NCI-H2196 (cell line): Measurements from ENCODE around the gene IGF2R.
"Not testable (repeated sequence)": the region's sequence is repeated elsewhere in the genome, so short reads cannot be mapped to it uniquely, and the experiment has no call there.

Experiments used
- DNase-seq: peaks from one replicate; lab custom pipeline; 2025; ENCODE audit not compliant: unreplicated experiment; lab: John Stamatoyannopoulos, UW

IGF2R gene

DNA sequence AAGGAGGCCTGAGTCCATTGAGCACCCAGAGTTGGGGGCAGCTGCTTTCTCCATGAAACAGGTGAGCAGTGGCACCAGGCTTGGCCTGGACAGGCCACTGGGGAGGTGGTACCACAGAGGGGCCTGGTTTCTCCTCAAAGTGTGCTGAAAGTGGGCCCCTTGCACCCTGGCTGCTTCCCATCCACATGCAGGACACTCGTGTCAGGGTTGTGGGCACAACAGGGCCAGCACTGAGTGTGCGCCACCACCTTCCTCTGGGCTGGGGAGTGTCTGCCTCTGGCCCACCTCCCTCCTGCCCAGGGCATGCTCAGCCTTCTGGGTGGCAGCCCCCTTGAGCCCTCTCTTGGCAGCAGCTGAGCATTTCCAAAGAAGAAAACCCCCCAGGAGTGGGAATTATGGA, 147.5 kb downstream of the IGF2R start:
- no peak for DNase-seq

GRCh38 chr6:160117137-160117536, 148.3 kb downstream of the IGF2R start:
- no peak for DNase-seq

- DNase-seq = no peak
Measured at GRCh38 chr6:160118620-160119229, 149.8 kb downstream of the IGF2R start.

DNA sequence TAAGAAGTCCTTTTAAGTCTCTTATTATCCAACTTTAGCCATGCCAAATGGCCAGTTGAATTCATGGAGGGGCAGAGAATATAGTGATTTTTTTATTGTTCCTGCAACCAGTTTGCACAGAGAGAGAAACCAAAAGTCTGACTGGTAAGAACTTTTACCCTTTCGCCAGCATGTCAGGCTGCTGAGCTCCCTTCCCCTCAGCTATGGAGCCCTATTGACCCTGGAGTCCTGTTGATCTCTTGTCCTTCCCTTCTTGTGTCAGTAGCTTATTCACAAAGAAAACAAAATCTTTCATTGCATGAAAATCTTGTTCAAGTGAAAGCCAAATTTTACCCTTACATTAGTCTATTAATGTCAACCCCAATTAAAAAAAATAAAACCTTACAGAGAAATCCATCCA, 151.2 kb downstream of the IGF2R start:
- no peak for DNase-seq

DNA sequence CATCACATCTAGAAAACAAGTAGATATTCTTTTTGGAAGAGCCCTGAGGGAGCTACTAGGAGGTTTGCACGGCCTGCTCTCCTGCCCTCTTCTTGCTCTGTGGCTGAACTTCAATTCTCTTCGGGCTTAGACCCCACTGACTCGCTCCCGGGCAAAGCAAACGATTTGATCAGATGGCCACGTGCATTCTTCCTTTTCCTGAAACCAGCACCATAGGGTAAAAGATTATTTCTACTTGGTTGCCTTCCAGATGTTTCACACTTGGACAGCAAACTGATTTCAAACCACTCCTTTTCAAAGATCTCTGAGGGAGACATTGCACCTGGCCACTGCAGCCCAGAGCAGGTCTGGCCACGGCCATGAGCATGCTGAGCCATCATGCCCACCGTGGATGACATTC, 152.7 kb downstream of the IGF2R start, which contains the start of gene SLC22A1:
Gene SLC22A1, plus strand, starts transcription at position 258 of the 400 bp plus-strand sequence. Its CDS starts 121 bp downstream, at position 379.
- DNase-seq = no peak

DNA sequence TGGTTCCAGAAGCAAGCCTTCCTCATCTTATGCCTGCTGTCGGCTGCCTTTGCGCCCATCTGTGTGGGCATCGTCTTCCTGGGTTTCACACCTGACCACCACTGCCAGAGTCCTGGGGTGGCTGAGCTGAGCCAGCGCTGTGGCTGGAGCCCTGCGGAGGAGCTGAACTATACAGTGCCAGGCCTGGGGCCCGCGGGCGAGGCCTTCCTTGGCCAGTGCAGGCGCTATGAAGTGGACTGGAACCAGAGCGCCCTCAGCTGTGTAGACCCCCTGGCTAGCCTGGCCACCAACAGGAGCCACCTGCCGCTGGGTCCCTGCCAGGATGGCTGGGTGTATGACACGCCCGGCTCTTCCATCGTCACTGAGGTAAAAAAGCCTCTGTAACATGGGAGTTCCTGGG, 153.1 kb downstream of the IGF2R start:
- no peak for DNase-seq

GRCh38 chr6:160122744-160123143, 153.9 kb downstream of the IGF2R start:
- DNase-seq = no peak

- DNase-seq = no peak
Measured at GRCh38 chr6:160124007-160124406, 155.1 kb downstream of the IGF2R start.

- DNase-seq = no peak
Measured at GRCh38 chr6:160124605-160125004, 155.7 kb downstream of the IGF2R start.

DNA sequence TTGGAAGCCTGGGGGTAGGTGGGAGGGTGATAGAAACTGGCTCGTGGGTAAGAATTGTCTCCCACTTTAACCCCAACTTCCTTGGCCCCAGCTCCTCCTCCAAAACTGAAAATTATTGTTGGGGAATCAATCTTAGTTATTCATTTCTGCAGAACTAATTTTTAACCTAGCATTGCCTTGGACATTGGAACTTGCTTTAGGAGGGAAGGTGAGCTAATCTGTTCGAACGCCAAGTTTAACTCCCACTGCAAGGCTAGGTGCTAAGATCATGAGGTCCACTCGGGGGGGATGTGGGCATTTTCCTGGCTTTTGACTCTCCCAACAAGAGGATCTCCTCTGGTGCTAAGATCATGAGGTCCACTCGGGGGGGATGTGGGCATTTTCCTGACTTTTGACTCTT, 156.2 kb downstream of the IGF2R start:
- not testable (repeated sequence) for DNase-seq

DNA sequence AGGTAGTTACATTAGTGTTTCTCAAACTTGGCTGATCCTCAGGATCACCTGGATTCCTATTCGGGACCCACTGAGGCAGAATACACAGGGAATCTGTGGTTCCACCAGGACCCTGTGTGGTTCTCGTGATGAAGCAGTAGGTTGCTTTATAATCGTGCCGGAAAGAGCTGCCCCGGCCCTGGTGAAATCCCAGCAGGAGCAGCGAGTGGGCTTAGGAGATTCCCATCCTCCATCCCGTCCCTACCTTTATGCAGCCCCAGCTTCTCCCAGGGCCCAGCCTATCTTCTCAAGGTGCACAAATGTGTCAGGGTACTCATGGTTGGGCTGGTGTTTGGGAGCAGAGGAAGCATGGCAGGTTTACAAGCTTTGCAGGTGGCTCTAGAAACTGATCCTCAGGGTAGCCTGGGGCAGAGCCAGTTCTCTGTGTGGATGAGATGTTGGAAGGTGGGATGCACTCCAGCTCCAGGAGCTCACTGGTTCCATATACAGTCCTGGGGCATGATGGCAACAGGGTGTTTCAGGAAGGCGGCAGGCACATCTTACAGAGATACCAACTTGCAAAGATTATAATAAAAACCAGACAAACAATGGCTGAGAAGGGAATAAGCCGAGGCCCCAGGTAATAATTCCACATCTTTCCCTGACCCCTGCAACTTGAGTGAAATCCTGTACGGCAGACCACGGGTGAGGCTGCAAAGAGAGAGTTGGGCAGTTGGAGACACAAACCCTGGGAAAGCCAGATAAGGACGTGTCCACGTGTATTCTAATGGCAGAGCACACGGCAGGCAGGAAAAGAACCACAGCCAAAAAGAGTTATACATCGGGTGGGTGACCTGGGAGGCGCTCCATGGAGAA, 158.6 kb downstream of the IGF2R start:
- DNase-seq = no peak

DNA sequence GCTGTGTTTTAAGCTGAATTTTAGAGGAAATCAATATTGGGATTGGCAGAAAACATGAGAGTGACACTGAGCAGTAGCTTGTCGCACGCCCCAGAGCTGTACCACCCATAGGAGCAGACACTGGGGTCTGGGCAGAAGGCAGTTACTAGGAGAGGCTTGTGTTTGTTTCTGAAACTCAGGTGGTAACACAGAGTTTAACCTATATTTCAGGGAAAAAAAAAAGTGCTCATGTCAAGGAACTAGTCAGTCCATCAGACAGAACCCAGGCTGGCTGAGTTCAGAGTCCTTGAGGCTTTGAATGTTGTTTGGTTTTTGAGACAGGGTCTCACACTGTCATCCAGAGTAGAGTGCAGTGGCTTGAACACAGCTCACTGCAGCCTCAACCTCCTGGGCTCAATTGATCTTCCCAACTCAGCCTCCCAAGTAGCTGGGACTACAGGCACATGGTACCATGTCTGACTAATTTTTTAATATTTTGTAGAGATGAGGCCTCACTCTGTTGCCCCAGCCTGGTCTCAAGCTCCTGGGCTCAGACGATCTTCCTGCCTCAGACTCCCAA, 159.3 kb downstream of the IGF2R start:
- no peak for DNase-seq

DNA sequence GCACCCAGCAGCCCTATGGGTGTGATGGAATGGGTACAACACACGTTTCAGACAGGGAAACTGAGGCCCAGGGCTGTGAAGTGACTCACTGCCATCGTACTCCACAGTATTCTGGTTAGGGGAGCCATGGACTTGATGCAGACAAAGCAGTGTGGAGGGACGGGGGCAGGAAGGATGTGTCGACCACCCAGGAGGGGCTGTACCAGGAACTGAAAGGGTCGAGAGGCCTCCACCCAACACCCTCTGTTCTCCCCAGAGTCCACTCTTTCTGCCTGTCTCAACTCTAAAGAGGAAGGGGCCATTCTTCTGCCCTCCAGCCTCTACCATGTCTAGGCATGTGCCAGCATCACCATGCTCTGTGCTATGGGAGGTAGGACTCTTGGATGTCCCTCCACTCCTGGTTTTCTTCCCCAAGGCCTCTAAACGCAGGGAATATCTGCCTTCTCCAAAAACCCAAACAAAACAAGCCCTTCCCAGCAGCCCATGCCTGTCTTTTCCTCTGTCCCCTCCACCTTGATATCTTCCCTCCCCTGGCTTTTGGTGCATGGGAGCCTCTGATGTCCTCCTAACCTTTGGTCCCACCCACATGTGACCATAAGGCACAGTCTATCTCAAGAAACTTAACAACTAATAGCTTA, 160.1 kb downstream of the IGF2R start:
- no peak for DNase-seq

GRCh38 chr6:160129881-160130615, 161.2 kb downstream of the IGF2R start:
- no peak for DNase-seq

DNA sequence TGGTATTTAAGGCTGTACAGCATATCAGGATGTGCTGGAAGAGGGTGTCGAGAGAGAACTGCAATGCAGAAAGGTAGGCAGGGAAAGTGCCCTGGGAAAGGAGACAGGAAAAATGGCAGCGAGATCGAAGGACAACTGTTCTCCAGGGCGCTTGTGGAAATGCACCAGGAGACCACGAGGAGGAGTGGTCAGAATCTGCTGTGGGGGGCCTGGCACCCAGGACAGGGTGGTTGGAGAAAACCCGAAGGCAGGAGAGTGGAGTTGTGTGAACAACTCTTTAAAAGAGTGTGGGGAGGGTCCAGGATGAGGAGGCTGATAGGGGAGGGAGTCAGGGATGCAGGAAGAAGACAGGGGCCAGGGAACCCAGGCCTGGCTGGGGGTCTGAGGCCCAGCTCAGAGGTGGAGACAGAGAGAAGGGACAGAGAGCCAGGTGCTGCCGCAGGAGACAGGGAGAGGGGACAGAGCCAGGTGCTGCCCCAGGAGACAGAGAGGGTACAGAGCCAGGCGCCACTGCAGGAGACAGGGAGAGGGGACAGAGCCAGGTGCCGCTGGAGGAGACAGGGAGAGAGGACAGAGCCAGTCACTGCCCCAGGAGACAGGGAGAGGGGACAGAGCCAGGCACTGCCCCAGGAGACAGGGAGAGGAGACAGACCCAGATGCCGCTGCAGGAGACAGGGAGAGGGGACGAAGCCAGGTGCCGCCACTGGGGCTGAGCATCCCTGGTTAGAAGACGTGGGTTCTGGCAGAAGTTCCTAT, 162.0 kb downstream of the IGF2R start:
- DNase-seq = no peak

GRCh38 chr6:160131636-160132296, 162.9 kb downstream of the IGF2R start:
- DNase-seq = no peak

DNA sequence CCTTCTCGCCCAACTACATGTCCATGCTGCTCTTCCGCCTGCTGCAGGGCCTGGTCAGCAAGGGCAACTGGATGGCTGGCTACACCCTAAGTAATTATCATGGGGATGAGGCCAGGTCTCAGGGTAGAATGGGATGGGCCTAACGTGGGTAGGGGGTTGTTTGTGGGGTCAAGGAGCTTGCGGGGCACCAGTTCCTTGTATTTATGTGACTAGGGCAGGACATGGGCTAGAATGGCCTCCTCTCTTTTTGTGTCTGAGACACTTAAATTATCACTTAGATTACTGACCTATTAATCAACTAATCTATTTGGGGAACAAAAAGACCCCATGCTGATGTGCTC, 163.4 kb downstream of the IGF2R start:
- DNase-seq = no peak

DNA sequence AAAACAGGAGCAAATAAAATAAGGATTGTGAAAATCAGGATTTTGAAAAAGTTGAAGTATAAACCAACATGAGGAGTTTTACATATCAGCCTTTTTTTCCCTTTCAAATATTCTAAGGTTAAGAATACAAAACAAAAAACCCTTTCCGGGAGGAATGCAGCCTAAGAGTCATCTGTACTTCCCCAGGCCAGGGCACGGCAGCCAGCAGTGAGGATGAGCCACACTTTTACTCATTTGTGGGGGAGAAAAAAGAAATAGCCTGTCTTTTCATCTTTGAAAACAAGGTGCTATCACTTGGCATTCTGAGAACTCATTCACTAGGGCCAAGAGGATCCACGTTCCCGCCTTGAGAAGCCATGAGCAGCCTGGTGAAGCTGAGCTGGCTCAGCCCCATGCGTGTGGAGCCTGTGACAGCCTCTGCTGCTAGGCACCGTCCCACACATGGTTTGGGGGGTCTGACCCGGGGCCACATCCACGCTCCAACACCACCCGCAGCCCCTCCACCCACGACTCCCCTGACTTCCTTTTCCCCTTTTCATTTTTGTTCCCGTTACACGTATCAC, 164.0 kb downstream of the IGF2R start:
- DNase-seq = no peak
